AG04449 (cell line): ENCODE measurements around the gene MAGI1.

Experiments
- CTCF ChIA-PET: fragments of 350-600 bp; formaldehyde crosslinking; extraction: SDS; loops from one replicate; lab custom pipeline; 2021; ENCODE audit warnings: antibody characterized with exemption; lab: Yijun Ruan, JAX
- POLR2A ChIA-PET: fragments of 400-600, 350-600 bp; formaldehyde crosslinking; extraction: SDS; loops from one replicate; lab custom pipeline; 2020; ENCODE audit warnings: antibody characterized with exemption, inconsistent platforms; lab: Yijun Ruan, JAX
- DNase-seq: peaks from one replicate; pipeline ENCODE4 v3.0.0-alpha.2; 2010; ENCODE audit warnings: low read depth, low spot score
- H3K4me3 ChIP-seq: 2 replicates; pipeline ENCODE4 v1.5.1; 2011; ENCODE audit warnings: low read depth, mild to moderate bottlenecking, control low read depth, low read length
- TF ChIP-seq, protein P1 (sequence below): IDR thresholded peaks from one replicate; pipeline ENCODE4 v1.5.1; 2011; ENCODE audit warnings: mild to moderate bottlenecking, moderate library complexity, low read length, control low read depth, inconsistent platforms; ENCODE audit not compliant: insufficient read depth; ENCODE audit errors: missing control alignments

The MAGI1 gene

GRCh38 chr3:65979162-65979561 lies 59.6 kb downstream of the MAGI1 start:
- TF ChIP-seq, protein P1, sequence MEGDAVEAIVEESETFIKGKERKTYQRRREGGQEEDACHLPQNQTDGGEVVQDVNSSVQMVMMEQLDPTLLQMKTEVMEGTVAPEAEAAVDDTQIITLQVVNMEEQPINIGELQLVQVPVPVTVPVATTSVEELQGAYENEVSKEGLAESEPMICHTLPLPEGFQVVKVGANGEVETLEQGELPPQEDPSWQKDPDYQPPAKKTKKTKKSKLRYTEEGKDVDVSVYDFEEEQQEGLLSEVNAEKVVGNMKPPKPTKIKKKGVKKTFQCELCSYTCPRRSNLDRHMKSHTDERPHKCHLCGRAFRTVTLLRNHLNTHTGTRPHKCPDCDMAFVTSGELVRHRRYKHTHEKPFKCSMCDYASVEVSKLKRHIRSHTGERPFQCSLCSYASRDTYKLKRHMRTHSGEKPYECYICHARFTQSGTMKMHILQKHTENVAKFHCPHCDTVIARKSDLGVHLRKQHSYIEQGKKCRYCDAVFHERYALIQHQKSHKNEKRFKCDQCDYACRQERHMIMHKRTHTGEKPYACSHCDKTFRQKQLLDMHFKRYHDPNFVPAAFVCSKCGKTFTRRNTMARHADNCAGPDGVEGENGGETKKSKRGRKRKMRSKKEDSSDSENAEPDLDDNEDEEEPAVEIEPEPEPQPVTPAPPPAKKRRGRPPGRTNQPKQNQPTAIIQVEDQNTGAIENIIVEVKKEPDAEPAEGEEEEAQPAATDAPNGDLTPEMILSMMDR, result no peak
- ChIA-PET CTCF (interaction anchor here (0.9 to 3.9 kb wide), 3 partner anchors 10 to 223 kb away, joined by 3 to 13 read pairs (median 4); no protein-coding TSS in a partner anchor), POLR2A (interaction anchor here (0.7 to 0.8 kb wide), 2 partner anchors 10 to 17 kb away, joined by 3 read pairs; no protein-coding TSS in a partner anchor)
- peak; percentile 75 for DNase-seq
- no peak overlapping the region for H3K4me3 ChIP-seq

GRCh38 chr3:65978116-65978515 lies 60.6 kb downstream of the MAGI1 start:
- no peak for DNase-seq
- CTCF ChIA-PET, result interaction anchor here (0.8 to 3.9 kb wide), 4 partner anchors 159 to 224 kb away, joined by 3 to 13 read pairs (median 4); no protein-coding TSS in a partner anchor
- POLR2A ChIA-PET, result interaction anchor here (0.8 kb wide), 1 partner anchor 9 kb away, joined by 3 read pairs; no protein-coding TSS in a partner anchor
- no peak overlapping the region for H3K4me3 ChIP-seq
- TF ChIP-seq, protein P1, result no peak

DNA sequence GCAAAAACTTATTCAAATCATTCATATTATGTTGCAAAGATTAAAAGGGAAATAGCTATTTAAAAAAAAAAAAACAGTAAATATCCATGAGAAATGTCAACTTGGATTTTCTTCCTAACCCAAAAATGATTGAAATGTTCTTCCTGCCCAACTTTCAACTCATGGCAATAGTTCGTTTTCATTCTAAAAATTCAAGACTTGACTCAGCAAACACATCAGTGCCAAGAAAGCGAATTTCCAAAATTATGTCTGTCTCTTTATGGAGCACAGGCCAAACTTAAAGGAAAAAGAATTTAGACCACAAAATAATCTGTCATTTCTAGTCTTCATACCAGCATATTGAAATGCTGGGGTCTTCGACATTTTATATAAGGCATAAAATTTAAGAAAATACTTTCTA lies 63.7 kb downstream of the MAGI1 start:
- CTCF ChIA-PET, result no interaction called here

DNA sequence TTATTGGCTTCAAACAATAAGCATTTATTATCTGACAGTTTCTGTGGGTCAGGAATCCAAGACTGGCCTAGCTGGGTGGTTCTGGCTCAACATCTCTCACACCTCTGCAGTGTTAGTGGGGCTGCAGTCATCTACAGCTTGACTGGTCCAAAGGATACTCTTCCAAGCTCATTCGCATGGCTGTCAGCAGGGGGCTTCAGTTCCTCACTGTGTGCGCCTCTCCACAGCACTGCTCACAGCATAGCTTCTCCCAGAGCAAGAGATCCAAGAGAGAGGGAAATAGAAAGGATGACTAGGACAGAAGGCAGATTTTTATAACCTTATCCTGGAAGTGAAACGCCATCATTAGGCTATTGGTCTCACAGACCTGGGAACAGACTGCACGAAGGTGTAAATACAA lies 64.2 kb downstream of the MAGI1 start:
- TF ChIP-seq, protein P1, result no peak
- no peak for DNase-seq
- POLR2A ChIA-PET, result no interaction called here
- CTCF ChIA-PET, result no interaction called here
- no peak overlapping the region for H3K4me3 ChIP-seq

More for the DNA sequence above, 63.7 kb downstream of the MAGI1 start:
- H3K4me3 ChIP-seq, result no peak overlapping the region
- TF ChIP-seq, protein P1, result no peak
- POLR2A ChIA-PET, result interaction anchor here (0.6 kb wide), 1 partner anchor 92 kb away, joined by 3 read pairs; no protein-coding TSS in a partner anchor
- DNase-seq, result no peak

GRCh38 chr3:65972765-65973164 lies 66.0 kb downstream of the MAGI1 start:
- ChIA-PET POLR2A (no interaction called here), CTCF (interaction anchor here (1.0 kb wide), 1 partner anchor 9 kb away, joined by 5 read pairs; no protein-coding TSS in a partner anchor)
- TF ChIP-seq, protein P1, result no peak
- no peak for DNase-seq
- H3K4me3 ChIP-seq, result no peak overlapping the region

- ChIA-PET POLR2A (no interaction called here), CTCF (no interaction called here)
- H3K4me3 ChIP-seq, result no peak overlapping the region
- TF ChIP-seq, protein P1, result no peak
- no peak for DNase-seq
Measured at GRCh38 chr3:65971293-65972252, 67.1 kb downstream of the MAGI1 start.
